Motor neuron (in vitro differentiated cells): ENCODE measurements around the gene FAM83C. TPM values are rescaled to one million over a fixed set of nuclear protein-coding genes. Genes with fewer than 3 reads are reported as not detected.
A peak's percentile ranks its signal among the peaks of the same experiment; 100 is the strongest.

Source experiments
- ATAC-seq, 8 experiments: fragments of 200-7000 bp; cut with Tn5 transposase; replicated peaks in 6 of 8; 2 replicates each; pipeline ENCODE4 v1.8.0; 2021; ENCODE audit warnings: mild to moderate bottlenecking in 8 of 8, moderate library complexity in 8 of 8
- H3K27ac ChIP-seq, 2 donors: fragments of 250-450 bp; sonication (Bioruptor Pico); 2 replicates each; pipeline ENCODE4 v1.9.0; 2021; ENCODE audit warnings: antibody characterized with exemption in 2 of 2, mild to moderate bottlenecking in 2 of 2, moderate library complexity in 1 of 2
- H3K4me1 ChIP-seq, 2 donors: fragments of 250-450 bp; sonication (Bioruptor Pico); replicated peaks in 1 of 2; 2 replicates each; pipeline ENCODE4 v1.6.1; 2021; ENCODE audit warnings: antibody characterized with exemption in 2 of 2, mild to moderate bottlenecking in 2 of 2, moderate library complexity in 1 of 2
- H3K4me3 ChIP-seq, 5 donors: fragments of 250-450 bp; sonication (Bioruptor Pico); 2 replicates each; pipeline ENCODE4 v1.9.0; 2021; ENCODE audit warnings: antibody characterized with exemption in 5 of 5, mild to moderate bottlenecking in 5 of 5, moderate library complexity in 4 of 5
- WGBS, 10 experiments: fragments of 450-650 bp; shearing (Covaris generic); methylation state at CpG; one replicate each; pipeline ENCODE4 v1.0.0; 2022; 5-methylcytosine and 5-hydroxymethylcytosine counted together
- in situ Hi-C, 9 experiments: fragments of 400-800 bp; cut with MboI; loops; one replicate each; pipeline ENCODE4 v1.15.0; 2021; ENCODE audit warnings: low sequenced_read_pairs in 9 of 9, low pct_unique_long_range_greater_than_20kb in 2 of 9; ENCODE audit not compliant: unreplicated experiment in 9 of 9
- total RNA-seq, 8 experiments: library from RNA; unstranded; fragments of 300-600 nt; gene quantifications; 2 replicates each; pipeline versions ENCODE4 v1.2.3 to v1.2.4, GENCODE V29; 2022

FAM83C gene
- total RNA-seq, 8 experiments from 2014 or later, result 0.15 to 0.43 (median 0.25) TPM; not detected in 3

DNA sequence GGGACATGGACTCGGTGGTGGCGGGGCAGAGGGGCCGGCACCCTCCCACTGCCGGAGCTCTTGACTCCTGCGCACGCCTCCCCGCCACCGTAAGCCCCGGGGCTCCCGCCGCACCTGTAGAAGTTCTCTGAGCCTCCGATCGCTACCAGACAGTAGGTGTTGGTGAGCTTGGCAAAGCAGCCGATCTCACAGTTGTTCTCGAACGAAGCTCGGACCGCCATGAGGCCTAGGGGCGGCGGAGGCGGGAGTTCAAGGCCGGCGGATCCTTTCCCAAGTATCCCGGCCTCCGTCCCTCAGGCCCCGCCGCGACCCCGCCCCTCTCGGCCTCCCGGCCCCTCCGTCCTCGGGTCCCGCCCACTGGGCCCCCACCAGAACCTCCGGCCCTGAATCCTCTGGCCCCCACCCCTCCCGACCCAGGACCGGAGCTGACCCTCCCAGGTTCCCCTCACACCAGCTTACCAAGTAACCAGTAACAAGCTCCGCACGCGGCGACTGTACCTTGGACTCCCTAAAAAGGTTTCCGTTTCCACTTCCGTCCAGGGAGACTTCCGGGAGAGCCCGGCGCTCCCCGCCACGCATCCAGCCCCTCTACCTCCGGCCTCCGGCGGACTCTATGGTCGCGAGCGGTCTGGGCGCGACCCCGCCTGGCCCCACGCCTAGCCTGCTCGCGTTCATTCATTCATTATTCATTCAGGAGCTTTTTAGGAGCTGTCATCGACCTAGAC is 7.8 kb downstream of the FAM83C start, which contains the start of gene EIF6:
Gene EIF6 (minus strand): TSS at position 506 of the 725 bp plus-strand sequence. CDS start 285 bp downstream, at position 221.
- 0 to 3% (median 1%) methylated on average over 4 to 12 of the region's 61 CpGs; no CpG with 5 or more reads in 5 of the 10 experiments for WGBS, 10 experiments
- in situ Hi-C loops, result no loop called here
- ATAC-seq, result peak; percentile 91 to 96 (median 96)
- Histone ChIP-seq H3K4me3 (peak within 1 kb of the TSS; percentile 81 to 99 (median 89)), H3K4me1 (peaks cover 15% of the 10 kb centered on the region in 2 donors), H3K27ac (peak within 1 kb of the TSS; percentile 54 to 85)

- in situ Hi-C loops, result no loop called here
- peak overlapping the region; percentile 54 to 85 for H3K27ac ChIP-seq
- H3K4me3 ChIP-seq, result peak overlapping the region; percentile 81 to 99 (median 89)
- ATAC-seq, result no peak
- 14 to 90% (median 67%) methylated on average over 1 to 7 of the region's 24 CpGs for WGBS, 10 experiments
- H3K4me1 ChIP-seq, result peaks cover 15 to 18% of the 10 kb centered on the region in 2 donors
Observed at GRCh38 chr20:35283441-35284266, 8.6 kb downstream of the FAM83C start.

DNA sequence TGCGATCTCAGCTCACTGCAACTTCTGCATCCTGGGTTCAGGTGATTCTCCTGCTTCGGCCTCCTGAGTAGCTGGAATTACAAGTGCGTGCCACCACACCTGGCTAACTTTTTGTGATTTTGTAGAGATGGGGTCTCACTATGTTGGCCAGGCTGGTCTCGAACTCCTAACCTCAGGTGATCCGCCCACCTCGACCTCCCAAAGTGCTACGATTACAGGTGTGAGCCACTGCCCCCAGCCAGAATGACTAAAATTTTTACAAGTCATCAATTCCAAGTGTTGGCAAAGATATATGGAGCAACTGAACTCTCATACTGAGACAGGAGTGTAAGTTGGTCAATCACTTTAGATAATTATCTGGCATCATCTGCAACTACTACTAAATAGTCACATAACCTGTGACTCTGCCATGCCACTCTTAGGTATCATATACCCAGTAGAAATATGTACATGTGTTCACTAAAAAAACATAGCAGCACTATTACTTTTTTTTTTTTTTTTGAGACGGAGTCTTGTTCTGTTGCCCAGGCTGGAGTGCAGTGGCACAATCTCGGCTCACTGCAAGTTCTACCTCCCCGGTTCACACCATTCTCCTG is 10.6 kb downstream of the FAM83C start:
- 89 to 100% (median 100%) methylated on average over 1 to 9 of the region's 10 CpGs; no CpG with 5 or more reads in 3 of the 10 experiments for WGBS, 10 experiments
- Histone ChIP-seq H3K4me3 (no peak overlapping the region), H3K4me1 (peaks cover 23 to 27% of the 10 kb centered on the region in 2 donors), H3K27ac (no peak overlapping the region)
- in situ Hi-C loops, result no loop called here
- no peak for ATAC-seq

DNA sequence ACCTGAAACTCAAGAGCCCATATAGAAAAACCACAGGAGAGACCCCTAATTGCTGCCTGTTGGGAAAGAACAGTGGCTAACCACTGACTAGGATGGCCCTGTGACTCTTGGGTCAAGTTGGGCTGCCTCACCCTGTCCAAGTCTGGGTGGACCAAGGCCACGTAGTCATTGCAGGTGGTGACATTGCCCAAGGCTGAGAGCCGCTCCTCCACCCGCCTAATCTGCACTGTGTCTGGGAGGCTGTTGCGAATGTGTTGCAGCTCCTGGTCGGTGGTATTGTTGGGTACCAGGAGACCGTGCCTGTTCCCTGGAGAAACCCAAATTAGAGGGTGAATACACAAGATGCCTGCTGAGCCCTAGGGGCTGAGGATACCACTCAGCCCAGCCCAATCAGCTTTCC is 11.7 kb downstream of the FAM83C start:
- H3K4me3 ChIP-seq, result no peak overlapping the region
- in situ Hi-C loops, result no loop called here
- H3K27ac ChIP-seq, result no peak overlapping the region
- peaks cover 26 to 30% of the 10 kb centered on the region in 2 donors for H3K4me1 ChIP-seq
- WGBS, 10 experiments, result 90 to 100% (median 100%) methylated on average over 1 to 3 of the region's 6 CpGs; no CpG with 5 or more reads in 5 of the 10 experiments
- ATAC-seq, result no peak

GRCh38 chr20:35279533-35280174 is 12.6 kb downstream of the FAM83C start:
- no peak overlapping the region for H3K27ac ChIP-seq
- WGBS, 10 experiments, result 100% methylated on average over 1 to 3 of the region's 7 CpGs; no CpG with 5 or more reads in 7 of the 10 experiments
- ATAC-seq, result no peak
- in situ Hi-C loops, result no loop called here
- peaks cover 21 to 26% of the 10 kb centered on the region in 2 donors for H3K4me1 ChIP-seq
- no peak overlapping the region for H3K4me3 ChIP-seq

GRCh38 chr20:35279040-35279439 is 13.2 kb downstream of the FAM83C start:
- in situ Hi-C loops, result no loop called here
- WGBS, 10 experiments, result 93 to 100% (median 100%) methylated on average over 1 to 3 of the region's 5 CpGs; no CpG with 5 or more reads in 4 of the 10 experiments
- Histone ChIP-seq H3K4me1 (peaks cover 21 to 26% of the 10 kb centered on the region in 2 donors), H3K27ac (no peak overlapping the region), H3K4me3 (no peak overlapping the region)
- ATAC-seq, result no peak

GRCh38 chr20:35277531-35278395 is 14.5 kb downstream of the FAM83C start, which contains the start of gene MMP24OS:
Gene MMP24OS, minus strand, starts transcription at chr20:35278122. Its CDS starts 193 bp downstream, at chr20:35277929.
- in situ Hi-C loops, result no loop called here

DNA sequence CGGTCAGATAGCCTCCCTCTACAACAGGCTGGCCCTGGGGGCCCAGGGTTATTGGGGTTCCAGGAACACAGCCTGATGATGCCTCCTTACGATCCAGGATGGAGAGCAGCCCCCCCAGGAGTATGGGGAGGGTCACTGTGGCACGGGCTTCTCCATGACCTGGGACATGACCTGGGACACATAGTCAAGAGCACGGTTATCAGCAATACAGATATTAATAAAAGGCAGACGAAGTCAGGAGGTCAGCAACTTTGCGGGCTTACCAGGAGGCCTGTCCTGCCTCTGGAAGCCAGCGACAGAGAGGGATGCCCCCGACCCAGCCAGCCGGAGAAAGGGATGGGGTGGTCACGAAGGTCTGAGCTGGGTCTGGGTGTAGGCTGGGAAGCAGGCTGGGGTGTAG is 15.1 kb downstream of the FAM83C start:
- no peak for ATAC-seq
- Histone ChIP-seq H3K4me1 (peaks cover 12 to 16% of the 10 kb centered on the region in 2 donors), H3K27ac (peak overlapping the region; percentile 92 to 97), H3K4me3 (peak overlapping the region; percentile 55 to 90 (median 71))
- in situ Hi-C loops, result no loop called here
- 0 to 100% (median 5%) methylated on average over 1 to 5 of the region's 10 CpGs; no CpG with 5 or more reads in 3 of the 10 experiments for WGBS, 10 experiments

More at GRCh38 chr20:35277531-35278395, 14.5 kb downstream of the FAM83C start, which contains the start of gene MMP24OS:
- 0 to 8% (median 4%) methylated on average over 1 to 5 of the region's 76 CpGs; no CpG with 5 or more reads in 6 of the 10 experiments for WGBS, 10 experiments
- H3K27ac ChIP-seq, result peak within 1 kb of the TSS; percentile 92 to 97
- H3K4me3 ChIP-seq, result peak within 1 kb of the TSS; percentile 55 to 90 (median 71)
- peak; percentile 83 to 93 (median 90) for ATAC-seq
- H3K4me1 ChIP-seq, result peaks cover 12 to 16% of the 10 kb centered on the region in 2 donors

- in situ Hi-C loops, result no loop called here
- H3K4me3 ChIP-seq, result peak overlapping the region in 4 of 5 donors; percentile 55 to 90 (median 64)
- H3K27ac ChIP-seq, result peak overlapping the region; percentile 92 to 97
- 100% methylated on average over 1 to 4 of the region's 6 CpGs; no CpG with 5 or more reads in 7 of the 10 experiments for WGBS, 10 experiments
- ATAC-seq, result no peak
- H3K4me1 ChIP-seq, result peaks cover 12 to 16% of the 10 kb centered on the region in 2 donors
Observed at GRCh38 chr20:35276408-35276807, 15.8 kb downstream of the FAM83C start.

DNA sequence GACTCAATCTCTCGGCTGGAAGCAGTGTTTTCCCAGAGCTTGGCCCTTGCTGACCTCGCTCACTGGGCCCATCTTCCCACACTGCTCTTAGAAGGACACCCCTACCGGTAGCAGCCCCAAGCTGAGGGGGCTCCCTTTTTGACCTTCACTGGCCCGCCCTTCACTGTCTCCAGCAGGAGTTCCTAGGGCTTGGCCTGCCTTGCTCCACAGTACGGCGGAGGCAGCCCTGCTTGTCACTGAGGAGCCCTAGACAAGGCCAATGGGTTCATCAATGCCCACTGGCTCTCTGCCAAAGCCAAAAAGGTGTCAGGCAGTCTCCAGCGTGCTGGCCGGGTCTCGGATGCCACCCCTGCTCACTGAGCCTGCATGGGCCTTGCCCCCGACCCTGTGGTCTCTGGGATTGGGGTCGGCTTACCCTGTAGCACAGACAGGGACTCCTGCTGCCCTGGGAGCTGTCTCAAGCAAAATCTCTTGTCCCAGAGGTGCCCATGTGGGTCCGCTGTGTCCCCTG is 16.4 kb downstream of the FAM83C start:
- Histone ChIP-seq H3K4me3 (no peak overlapping the region), H3K4me1 (peaks cover 12 to 16% of the 10 kb centered on the region in 2 donors), H3K27ac (no peak overlapping the region)
- WGBS, 10 experiments, result 60 to 100% (median 80%) methylated on average over 1 to 5 of the region's 12 CpGs; no CpG with 5 or more reads in 5 of the 10 experiments
- in situ Hi-C loops, result no loop called here
- no peak for ATAC-seq
